Fibroblast of villous mesenchyme (primary cell): ENCODE results near the gene SH2D1A. TPM values are rescaled to one million over a fixed set of nuclear protein-coding genes. Genes with fewer than 3 reads are reported as not detected.

Experiments
- DNase-seq: peaks from one replicate; pipeline ENCODE4 v3.0.0-alpha.2; 2010; ENCODE audit warnings: low read depth
- H3K4me3 ChIP-seq: 2 replicates; pipeline ENCODE4 v1.5.1; 2011; ENCODE audit warnings: low read depth, mild to moderate bottlenecking, low read length
- total RNA-seq: library from RNA; depleted of rRNA; stranded (reverse); fragments of >200 nt; gene quantifications from 2 replicates; pipeline ENCODE4 v1.2.3, GENCODE V29; 2012
- TF ChIP-seq, protein P1 (sequence below): IDR thresholded peaks from 2 replicates; pipeline ENCODE4 v1.5.1; 2012; ENCODE audit warnings: low read depth, mild to moderate bottlenecking, low read length; ENCODE audit not compliant: insufficient read depth

The SH2D1A gene
- total RNA-seq, 1 donor = not detected

DNA sequence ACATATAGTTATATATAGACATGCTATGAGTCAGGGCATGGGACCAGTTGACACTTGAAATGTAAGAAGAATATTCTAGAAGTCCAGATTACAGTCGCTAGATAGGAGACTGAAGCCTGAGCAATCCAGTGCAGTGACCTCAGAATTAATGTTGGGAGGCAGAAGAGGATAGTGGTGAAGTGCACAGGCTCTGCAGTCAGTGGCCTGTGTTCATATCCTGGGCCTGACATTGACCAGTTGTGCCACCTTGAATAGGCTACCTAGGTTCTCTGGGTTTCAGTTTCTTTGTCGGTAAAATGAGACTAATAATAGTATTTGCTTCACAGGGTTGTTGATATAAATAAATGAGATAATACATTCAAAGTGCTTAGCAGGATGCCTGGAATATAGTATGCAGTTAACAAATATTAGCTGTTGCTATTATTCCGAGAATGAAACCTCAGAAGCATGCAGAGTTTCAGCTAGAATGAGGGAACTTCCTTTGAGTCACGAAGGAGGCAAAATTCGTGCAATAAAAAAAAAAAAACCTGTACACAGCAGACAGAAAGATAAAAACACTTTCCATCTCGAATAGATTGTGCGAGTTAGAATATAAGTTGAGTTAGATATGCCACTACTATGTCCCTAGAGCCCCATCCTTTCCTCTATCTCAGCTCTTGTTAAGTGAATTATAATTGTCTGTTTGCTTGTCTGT is 4.0 kb upstream of the SH2D1A start:
- no peak overlapping the region for H3K4me3 ChIP-seq
- TF ChIP-seq, protein P1, sequence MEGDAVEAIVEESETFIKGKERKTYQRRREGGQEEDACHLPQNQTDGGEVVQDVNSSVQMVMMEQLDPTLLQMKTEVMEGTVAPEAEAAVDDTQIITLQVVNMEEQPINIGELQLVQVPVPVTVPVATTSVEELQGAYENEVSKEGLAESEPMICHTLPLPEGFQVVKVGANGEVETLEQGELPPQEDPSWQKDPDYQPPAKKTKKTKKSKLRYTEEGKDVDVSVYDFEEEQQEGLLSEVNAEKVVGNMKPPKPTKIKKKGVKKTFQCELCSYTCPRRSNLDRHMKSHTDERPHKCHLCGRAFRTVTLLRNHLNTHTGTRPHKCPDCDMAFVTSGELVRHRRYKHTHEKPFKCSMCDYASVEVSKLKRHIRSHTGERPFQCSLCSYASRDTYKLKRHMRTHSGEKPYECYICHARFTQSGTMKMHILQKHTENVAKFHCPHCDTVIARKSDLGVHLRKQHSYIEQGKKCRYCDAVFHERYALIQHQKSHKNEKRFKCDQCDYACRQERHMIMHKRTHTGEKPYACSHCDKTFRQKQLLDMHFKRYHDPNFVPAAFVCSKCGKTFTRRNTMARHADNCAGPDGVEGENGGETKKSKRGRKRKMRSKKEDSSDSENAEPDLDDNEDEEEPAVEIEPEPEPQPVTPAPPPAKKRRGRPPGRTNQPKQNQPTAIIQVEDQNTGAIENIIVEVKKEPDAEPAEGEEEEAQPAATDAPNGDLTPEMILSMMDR = no peak
- no peak for DNase-seq

DNA sequence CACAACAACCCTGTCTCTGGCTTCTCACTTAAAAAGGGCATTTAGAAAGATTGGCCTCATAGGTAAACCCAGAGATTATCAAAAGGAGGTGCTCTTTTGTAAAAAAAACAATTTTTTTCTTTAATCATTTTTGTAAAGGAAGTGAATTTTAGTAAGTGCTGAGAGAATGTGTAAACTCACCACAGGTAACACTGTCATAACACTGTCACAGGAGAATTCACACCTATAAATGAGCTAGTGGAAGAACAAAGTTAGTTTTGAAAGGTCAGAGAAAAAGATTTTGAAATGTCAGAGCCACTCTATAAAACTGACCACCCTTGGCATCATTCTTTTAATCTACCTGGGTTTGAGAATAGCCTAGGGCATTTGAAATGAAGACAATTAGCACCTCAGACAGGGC is 3.3 kb upstream of the SH2D1A start:
- H3K4me3 ChIP-seq = no peak overlapping the region
- TF ChIP-seq, protein P1 = no peak
- DNase-seq = no peak

GRCh38 chrX:124344246-124344645 is 2.1 kb upstream of the SH2D1A start:
- H3K4me3 ChIP-seq = no peak overlapping the region
- TF ChIP-seq, protein P1 = no peak
- DNase-seq = no peak

DNA sequence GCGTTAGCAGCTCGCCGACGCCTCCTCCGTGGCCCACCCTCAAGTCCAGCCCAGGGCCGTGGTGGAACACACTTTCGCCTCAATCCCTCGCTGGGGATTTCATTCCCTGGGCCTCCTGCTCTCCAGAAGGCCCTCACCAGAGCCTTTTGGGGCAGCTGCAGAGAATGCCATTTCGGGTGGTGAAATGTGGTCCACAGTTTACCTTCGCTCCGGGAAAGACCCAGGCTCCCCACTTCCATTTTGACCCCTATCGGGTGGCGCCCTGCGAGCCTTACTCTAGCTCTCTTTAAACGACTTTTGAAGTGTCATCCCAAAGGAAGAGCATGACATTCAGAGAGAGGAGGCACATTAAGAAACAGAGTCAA is 496 bp downstream of the SH2D1A start:
- TF ChIP-seq, protein P1 = no peak
- no peak overlapping the region for H3K4me3 ChIP-seq
- no peak for DNase-seq

DNA sequence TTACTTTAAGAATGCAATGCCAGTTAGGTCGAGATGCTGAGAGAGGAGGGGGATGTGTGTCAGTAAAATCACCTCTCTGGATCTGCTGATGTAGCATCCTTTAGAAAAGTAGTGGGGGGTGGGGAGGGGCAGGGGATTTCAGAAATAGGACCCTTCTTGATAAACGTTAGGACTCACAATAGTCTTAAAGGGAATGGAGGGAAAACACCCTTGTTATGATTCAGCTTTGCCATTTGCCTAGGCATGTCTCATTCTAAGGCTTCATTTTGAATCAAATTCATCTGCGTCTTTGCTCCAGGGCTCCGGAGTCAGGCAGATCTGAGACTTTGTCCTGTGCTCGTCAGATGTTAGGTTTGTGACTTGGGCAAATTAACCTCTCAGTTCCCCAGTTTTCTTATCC is 879 bp downstream of the SH2D1A start:
- TF ChIP-seq, protein P1 = no peak
- no peak for DNase-seq
- no peak overlapping the region for H3K4me3 ChIP-seq

GRCh38 chrX:124348182-124348581 is 1.8 kb downstream of the SH2D1A start:
- TF ChIP-seq, protein P1 = no peak
- H3K4me3 ChIP-seq = no peak overlapping the region
- no peak for DNase-seq

- TF ChIP-seq, protein P1 = no peak
- no peak overlapping the region for H3K4me3 ChIP-seq
- DNase-seq = no peak
These were observed 2.6 kb downstream of the SH2D1A start for GRCh38 chrX:124348885-124349453.
